GM04504 (cell line): ENCODE data around the gene MPZ.
A peak's percentile ranks its signal among the peaks of the same experiment; 100 is the strongest.
"Not testable (repeated sequence)": the region's sequence is repeated elsewhere in the genome, so short reads cannot be mapped to it uniquely, and the experiment has no call there.

Experiments used
- DNase-seq: peaks from one replicate; pipeline ENCODE4 v3.0.0-alpha.2; 2012; ENCODE audit warnings: low read depth

The MPZ gene

DNA sequence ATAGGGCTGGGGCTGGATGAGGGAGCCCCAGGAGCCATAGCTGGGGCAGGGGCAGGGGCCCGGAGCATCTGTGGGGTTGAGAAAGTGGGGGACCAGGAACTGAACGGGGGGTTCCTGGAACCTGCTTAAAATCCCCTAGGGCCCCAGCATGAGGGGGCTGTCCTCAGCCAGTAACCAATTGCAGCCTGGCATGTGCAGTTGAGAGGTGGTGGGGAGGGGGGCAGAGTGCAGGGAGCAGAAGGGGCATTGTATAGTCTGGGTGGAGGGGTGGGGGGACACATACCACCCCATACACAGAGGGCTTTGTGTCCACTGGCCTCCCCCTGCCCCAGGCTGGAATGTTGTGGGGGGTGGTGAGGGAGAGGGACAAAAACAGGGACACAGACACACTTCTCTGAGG lies at the start of gene MPZ:
MPZ (minus strand) TSS at position 101 of the 400 bp plus-strand sequence; CDS start at position 38, 63 bp downstream.
- DNase-seq = no peak

DNA sequence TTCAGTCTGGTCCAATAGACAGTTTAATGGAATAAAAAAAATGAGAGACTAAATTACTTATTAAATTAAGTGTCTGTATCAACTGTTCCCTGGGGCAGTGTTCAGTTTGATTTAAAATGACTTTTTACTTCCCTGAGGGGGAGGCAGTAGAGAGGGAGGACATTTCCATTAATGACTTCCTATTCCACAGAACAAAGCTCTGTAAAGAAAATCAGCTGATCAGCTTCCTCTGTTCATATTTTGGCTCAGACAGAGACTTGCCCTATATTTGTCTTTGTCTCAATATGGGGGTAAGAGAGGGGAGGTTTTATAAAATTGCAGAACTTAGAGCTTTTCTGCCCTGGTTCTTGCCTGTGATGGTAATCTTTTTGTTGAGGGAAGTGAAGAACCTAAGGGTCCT lies 49.5 kb upstream of the MPZ start:
- DNase-seq = no peak

DNA sequence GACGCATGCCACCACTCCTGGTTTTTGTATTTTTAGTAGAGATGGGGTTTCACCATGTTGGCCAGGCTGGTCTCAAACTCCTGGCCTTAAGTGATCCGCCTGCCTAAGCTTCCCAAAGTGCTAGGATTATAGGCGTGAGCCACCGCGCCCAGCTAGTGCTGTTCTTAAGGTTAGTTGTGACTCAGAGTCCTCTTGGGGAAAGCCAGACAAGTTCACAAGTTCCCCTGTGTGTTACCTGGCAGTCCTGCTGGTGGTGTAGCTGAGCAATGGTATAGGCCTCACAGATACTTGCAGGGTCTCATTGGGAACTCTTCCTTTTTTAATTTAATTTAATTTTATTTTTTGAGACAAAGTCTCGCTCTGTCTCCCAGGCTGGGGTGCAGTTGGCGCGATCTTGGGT lies 47.3 kb upstream of the MPZ start:
- no peak for DNase-seq

DNA sequence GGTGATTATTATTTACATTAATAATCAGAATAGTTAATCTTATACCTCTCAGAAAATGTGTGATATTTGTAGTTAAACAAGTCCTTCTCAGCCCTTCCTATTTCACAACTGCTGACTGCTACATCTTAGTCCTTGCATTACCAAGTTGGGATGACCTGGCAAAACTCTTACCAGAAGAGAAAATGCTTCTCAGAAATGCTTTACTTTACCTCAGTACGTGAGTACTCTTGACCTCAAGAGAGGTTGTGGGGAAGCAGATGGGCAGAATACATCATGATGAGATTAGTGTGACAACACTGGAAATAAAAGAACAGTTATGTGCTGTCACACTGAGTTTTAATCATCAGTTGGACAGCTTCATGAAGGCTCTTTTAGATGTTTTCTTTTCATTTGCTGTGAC lies 41.7 kb upstream of the MPZ start:
- DNase-seq = no peak

GRCh38 chr1:161350671-161351070 lies 40.9 kb upstream of the MPZ start:
- no peak for DNase-seq

GRCh38 chr1:161342821-161343220 lies 33.1 kb upstream of the MPZ start:
- DNase-seq = no peak

DNA sequence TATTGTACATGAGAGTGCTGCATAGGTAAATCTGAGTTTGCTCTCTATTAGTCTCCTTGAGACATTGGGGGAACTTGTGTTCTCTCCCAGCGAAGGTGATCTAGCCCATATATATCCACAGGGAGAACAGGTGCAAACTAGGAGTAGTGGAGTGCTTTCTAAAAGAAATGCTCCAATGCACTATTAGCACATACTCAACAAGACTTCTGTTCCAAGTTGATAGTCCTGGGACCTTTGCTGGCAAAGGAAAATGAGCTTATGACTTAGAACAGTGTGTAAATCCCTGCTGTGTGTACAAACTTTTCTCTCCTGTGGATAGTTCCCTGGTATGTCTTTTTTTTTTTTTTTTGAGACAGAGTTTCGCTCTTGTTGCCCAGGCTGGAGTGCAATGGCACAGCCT lies 32.4 kb upstream of the MPZ start:
- no peak for DNase-seq

- no peak for DNase-seq
These were observed 26.0 kb upstream of the MPZ start for GRCh38 chr1:161335796-161336195.

DNA sequence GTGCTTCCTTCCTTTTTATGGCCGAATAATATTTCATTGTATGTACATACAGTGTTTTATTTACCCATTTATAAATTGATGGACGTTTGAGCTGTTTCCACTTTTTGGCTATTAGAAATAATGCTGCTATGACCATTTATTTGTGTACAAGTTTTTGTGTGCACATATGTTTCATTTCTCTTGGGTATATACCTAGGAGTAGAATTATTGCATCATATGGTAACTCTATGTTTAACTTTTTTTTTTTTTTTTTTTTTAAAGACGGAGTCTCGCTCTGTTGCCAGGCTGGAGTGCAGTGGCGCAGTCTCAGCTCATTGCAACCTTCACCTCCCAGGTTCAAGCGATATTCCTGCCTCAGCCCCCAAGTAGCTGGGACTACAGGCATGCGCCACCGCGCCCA lies 23.4 kb upstream of the MPZ start:
- DNase-seq = no peak

GRCh38 chr1:161330346-161330745 lies 20.6 kb upstream of the MPZ start:
- no peak for DNase-seq

GRCh38 chr1:161324020-161324419 lies 14.3 kb upstream of the MPZ start:
- DNase-seq = no peak

DNA sequence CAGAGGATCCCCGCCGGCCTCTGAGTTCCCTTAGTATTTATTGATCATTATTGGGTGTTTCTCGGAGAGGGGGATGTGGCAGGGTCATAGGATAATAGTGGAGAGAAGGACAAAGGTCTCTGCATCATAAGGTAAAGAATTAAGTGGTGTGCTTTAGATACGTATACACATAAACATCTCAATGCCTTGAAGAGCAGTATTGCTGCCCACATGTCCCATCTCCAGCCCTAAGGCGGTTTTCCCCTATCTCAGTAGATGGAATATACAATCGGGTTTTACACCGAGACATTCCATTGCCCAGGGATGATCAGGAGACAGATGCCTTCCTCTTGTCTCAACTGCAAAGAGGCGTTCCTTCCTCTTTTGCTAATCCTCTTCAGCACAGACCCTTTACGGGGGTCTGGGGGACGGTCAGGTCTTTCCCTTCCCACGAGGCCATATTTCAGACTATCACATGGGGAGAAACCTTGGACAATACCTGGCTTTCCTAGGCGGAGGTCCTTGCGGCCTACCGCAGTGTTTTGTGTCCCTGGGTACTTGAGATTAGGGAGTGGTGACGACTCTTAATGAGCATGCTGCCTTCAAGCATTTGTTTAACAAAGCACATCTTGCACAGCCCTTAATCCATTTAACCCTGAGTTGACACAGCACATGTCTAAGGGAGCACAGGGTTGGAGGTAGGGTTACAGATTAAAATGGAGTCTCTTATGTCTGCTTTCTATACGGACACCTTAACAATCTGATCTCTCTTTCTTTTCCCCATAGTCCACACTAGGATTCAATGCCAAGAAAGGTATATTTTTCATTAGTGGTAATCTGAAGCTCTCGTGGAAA lies 6.3 kb upstream of the MPZ start:
- DNase-seq = not testable (repeated sequence)

DNA sequence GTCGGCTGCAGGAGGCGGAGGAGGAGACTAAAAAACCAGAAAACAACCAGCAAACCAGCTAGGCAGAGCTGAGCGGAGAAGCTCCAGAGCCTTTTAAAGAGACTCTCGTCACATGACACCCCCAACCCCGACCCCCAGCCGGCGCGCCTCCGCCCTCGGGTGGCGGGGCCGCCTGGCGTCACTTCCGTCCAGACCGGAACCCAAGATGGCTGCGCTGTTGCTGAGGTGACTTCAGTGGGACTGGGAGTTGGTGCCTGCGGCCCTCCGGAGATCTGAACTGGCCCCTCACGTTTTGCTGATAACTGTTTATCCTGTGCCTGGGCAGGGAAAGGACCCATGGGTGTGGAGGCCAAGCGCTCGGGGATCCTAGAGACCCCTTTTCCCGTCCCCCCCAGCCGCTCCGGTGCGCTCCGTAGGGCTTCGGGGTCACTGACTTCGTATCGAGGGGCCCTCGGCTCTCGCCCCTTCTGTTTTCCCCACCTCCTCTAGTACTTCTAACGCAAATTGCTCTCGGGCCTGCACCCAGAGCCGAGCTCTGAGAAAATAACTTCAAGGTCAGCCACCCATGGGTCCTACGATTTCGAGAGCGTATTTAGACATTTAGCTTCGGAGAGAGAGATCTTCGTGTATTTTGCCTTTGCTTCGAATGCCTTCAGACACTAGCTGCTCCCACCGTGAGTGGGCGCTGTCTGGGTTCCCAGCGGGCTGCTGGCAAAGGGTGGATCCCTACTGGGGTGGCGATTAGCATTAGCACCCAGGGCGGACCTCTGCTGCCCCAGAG lies 4.6 kb upstream of the MPZ start, which contains the start of gene SDHC:
SDHC (plus strand) TSS at position 181 of the 781 bp plus-strand sequence; CDS start at position 206, 25 bp downstream.
- DNase-seq = peak; percentile 73

- DNase-seq = no peak
These were observed 3.9 kb upstream of the MPZ start for GRCh38 chr1:161313554-161314200.

DNA sequence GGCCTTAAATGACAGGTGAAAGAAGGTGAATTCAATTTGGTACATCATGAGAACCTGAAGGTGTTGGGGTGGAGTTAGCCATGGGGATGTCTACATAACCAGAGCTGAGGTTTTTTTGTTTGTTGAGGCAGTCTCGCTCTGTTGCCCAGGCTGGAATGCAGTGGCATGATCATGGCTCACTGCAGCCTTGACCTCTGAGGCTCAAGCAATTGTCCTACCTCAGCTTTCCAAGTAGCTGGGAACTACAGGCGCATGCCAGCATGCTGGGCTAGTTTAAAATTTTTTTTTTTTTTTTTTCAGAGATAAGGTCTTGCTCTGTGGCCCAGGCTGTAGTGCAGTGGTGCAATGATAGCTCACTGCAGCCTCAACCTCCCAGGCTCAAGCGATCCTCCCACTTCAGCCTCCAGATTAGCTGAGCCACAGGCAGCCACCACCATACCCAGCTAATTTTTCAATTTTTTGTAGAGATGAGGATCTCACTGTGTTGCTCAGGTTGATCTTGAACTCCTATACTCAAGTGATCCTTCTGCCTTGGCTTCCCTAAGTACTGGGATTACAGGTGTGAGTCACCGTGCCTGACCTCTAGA lies 1.9 kb upstream of the MPZ start:
- DNase-seq = no peak

- no peak for DNase-seq
These were observed 1.7 kb downstream of the MPZ start for GRCh38 chr1:161307892-161308638.

DNA sequence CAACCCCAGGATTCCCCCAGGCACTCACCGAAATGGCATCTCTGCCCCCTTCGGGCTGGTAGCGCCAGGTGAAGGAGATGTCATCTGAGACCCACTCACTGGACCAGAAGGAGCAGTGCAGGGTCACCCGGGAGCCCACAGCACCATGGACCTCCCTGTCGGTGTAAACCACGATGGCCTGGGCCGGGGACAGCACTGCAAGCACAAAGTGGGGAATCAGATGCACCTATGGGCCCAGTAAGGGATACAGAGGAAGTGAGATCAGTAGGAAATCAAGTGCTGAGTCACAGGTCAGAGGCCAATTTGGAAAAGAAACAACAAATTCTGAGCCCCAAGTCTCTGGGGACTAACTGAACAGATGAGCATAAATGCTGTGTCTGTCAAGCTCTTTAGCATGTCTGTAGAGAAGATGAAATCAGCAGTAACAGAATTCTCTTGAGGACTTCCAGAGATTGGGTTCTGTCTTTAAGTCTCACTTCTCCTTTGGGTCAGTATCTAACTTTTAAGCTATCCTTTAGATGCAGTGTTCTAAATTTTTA lies 2.5 kb downstream of the MPZ start:
- DNase-seq = peak; percentile 24

GRCh38 chr1:161305867-161306519 lies 3.8 kb downstream of the MPZ start:
- no peak for DNase-seq

GRCh38 chr1:161304927-161305866 lies 4.6 kb downstream of the MPZ start:
- no peak for DNase-seq

DNA sequence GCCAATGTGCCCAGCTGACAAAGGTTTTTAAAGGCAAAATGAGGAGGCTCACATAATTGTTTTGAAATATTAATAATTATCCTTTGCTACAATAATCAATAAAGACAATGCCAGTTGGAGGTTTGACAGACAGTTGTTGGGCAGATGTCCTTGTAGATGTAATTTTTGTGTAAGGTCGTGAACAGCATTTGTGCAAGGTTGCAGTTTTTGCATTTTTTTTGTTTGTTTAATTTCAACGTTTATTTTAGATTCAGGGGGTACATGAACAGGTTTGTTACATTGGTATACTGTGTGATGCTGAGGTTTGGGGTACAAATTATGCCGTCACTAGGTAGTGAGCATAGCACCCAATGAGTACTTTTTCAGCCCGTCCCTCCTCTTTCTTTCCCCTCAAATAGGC lies 9.3 kb downstream of the MPZ start:
- no peak for DNase-seq
